Activated T-cell treated with anti-CD3 and anti-CD28 coated beads for 24 hours (primary cell): ENCODE data around the gene RBFOX1.

Source experiments
- DNase-seq: peaks from one replicate; pipeline ENCODE4 v3.0.0-alpha.2; 2020; ENCODE audit warnings: low read depth

RBFOX1 gene

GRCh38 chr16:7334801-7335560, 2.3 kb downstream of the RBFOX1 start:
- DNase-seq: no peak

GRCh38 chr16:7335991-7336634, 3.5 kb downstream of the RBFOX1 start:
- DNase-seq: no peak

GRCh38 chr16:7336742-7337141, 4.1 kb downstream of the RBFOX1 start:
- DNase-seq: no peak

GRCh38 chr16:7338826-7339225, 6.2 kb downstream of the RBFOX1 start:
- no peak for DNase-seq

GRCh38 chr16:7339700-7340099, 7.1 kb downstream of the RBFOX1 start:
- DNase-seq: no peak

- DNase-seq: no peak
Observed at GRCh38 chr16:7340938-7341337, 8.3 kb downstream of the RBFOX1 start.

GRCh38 chr16:7342598-7342997, 10.0 kb downstream of the RBFOX1 start:
- DNase-seq: no peak

GRCh38 chr16:7343243-7343642, 10.6 kb downstream of the RBFOX1 start:
- DNase-seq: no peak

GRCh38 chr16:7344830-7345780, 12.5 kb downstream of the RBFOX1 start:
- DNase-seq: no peak

- no peak for DNase-seq
Observed at GRCh38 chr16:7350806-7351205, 18.2 kb downstream of the RBFOX1 start.

- DNase-seq: no peak
Observed at GRCh38 chr16:7351610-7352510, 19.2 kb downstream of the RBFOX1 start.

GRCh38 chr16:7355758-7356157, 23.1 kb downstream of the RBFOX1 start:
- DNase-seq: no peak

GRCh38 chr16:7361416-7362129, 28.9 kb downstream of the RBFOX1 start:
- DNase-seq: no peak

- no peak for DNase-seq
Observed at GRCh38 chr16:7362231-7362630, 29.6 kb downstream of the RBFOX1 start.

- DNase-seq: no peak
Observed at GRCh38 chr16:7363422-7364417, 31.1 kb downstream of the RBFOX1 start.

- DNase-seq: no peak
Observed at GRCh38 chr16:7366041-7366440, 33.4 kb downstream of the RBFOX1 start.

GRCh38 chr16:7366993-7367880, 34.6 kb downstream of the RBFOX1 start:
- DNase-seq: no peak

GRCh38 chr16:7369204-7369603, 36.6 kb downstream of the RBFOX1 start:
- no peak for DNase-seq

- DNase-seq: no peak
Observed at GRCh38 chr16:7372095-7372494, 39.5 kb downstream of the RBFOX1 start.
